AG09309 (cell line): ENCODE measurements around the gene CFAP161.

Experiments
- DNase-seq: peaks from one replicate; pipeline ENCODE4 v3.0.0-alpha.2; 2010; ENCODE audit warnings: low read depth
- H3K4me3 ChIP-seq: 2 replicates; pipeline ENCODE4 v1.5.1; 2011; ENCODE audit warnings: mild to moderate bottlenecking, low read depth, low read length, moderate library complexity; ENCODE audit not compliant: control insufficient read depth
- CTCF ChIP-seq: IDR thresholded peaks from 2 replicates; pipeline ENCODE4 v1.5.1; 2011; ENCODE audit warnings: mild to moderate bottlenecking, low read depth, low read length, inconsistent platforms; ENCODE audit not compliant: insufficient read depth, control insufficient read depth; ENCODE audit errors: missing control alignments

Gene CFAP161

DNA sequence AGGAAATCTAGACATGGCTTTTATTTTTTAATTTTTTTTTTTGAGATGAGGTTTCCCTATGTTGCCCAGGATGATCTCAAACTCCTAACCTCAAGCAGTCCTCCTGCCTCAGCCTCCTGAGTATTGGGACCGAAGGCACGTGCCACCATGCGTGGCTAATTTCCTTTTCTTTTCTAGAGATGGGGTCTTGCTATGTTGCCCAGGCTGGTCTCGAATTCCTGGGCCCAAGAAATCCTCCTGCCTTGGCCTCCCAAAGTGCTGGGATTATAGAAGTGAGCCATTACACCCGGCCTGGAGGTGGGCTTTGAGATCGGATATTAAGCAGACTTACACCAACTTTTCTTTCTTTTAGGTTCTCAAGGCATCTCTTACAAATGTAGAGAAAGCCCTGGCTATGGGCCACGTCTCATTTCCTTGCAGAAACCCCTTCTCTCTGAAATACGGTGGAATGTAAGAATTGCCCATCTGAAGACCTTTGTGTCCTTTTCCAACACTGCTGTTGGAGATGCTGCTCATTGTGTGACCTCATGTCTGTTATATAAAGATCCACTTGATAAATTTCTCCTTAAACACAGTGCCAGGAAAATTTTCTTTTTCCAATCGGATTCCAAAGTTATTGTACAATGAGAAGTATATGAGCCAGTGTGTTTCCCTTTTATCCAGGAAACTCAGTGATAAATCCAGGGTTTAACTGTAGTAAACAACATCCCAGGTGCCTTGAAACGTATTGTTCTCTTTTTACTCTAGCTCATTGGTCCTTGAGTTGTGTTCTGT lies 36.8 kb upstream of the CFAP161 start:
- H3K4me3 ChIP-seq, result no peak overlapping the region
- no peak for TF ChIP-seq CTCF
- no peak for DNase-seq

GRCh38 chr15:81097890-81098280 lies 36.2 kb upstream of the CFAP161 start:
- no peak for TF ChIP-seq CTCF
- no peak overlapping the region for H3K4me3 ChIP-seq
- no peak for DNase-seq

DNA sequence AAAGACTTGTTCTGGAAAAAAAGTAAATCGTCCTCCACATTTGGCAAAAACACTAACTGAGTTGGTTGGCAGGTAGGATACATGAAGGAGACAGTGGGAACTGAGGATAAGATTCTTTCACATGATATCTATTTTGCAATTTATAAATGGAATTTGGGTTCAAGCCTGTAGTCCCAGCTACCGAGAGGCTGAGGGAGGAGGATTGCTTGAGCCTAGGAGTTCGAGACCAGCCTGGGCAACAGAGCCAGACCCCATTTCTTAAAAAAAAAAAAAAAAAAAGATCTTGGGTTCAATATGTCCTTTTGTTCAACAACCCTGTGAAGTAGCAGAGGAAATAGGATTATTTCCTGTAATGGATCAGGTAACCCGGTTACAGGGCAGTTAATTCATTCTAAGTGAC lies 35.7 kb upstream of the CFAP161 start:
- TF ChIP-seq CTCF, result no peak
- DNase-seq, result no peak
- H3K4me3 ChIP-seq, result no peak overlapping the region

GRCh38 chr15:81098861-81099651 lies 35.0 kb upstream of the CFAP161 start:
- DNase-seq, result no peak
- TF ChIP-seq CTCF, result no peak
- H3K4me3 ChIP-seq, result no peak overlapping the region

GRCh38 chr15:81101894-81102815 lies 31.9 kb upstream of the CFAP161 start:
- H3K4me3 ChIP-seq, result no peak overlapping the region
- DNase-seq, result no peak
- no peak for TF ChIP-seq CTCF

- no peak for DNase-seq
- TF ChIP-seq CTCF, result no peak
- no peak overlapping the region for H3K4me3 ChIP-seq
Measured at GRCh38 chr15:81103857-81104256, 30.2 kb upstream of the CFAP161 start.
